Measurements from ENCODE around the gene MMS19. TPM values are rescaled to one million over a fixed set of nuclear protein-coding genes. Genes with fewer than 3 reads are reported as not detected.

Gene MMS19
- total RNA-seq, 4 donors from 2014 or later, result 80.2 to 127 (median 85.7) TPM

GRCh38 chr10:97517096-97517750 is 19.0 kb upstream of the MMS19 start:
- Histone ChIP-seq H3K27me3 (no peaks in the 10 kb centered on the region), H3K4me3 (no peak overlapping the region), H3K9me3 (no peaks in the 10 kb centered on the region), H3K4me1 (no peaks in the 10 kb centered on the region), H3K27ac (peak overlapping the region in 1 of 4 donors; percentile 5), H3K36me3 (no peaks in the 10 kb centered on the region)
- no peak for DNase-seq
- no peak for TF ChIP-seq POLR2A (IDR thresholded peaks at IDR 0.05)
- no peak for TF ChIP-seq CTCF (IDR thresholded peaks at IDR 0.05)

DNA sequence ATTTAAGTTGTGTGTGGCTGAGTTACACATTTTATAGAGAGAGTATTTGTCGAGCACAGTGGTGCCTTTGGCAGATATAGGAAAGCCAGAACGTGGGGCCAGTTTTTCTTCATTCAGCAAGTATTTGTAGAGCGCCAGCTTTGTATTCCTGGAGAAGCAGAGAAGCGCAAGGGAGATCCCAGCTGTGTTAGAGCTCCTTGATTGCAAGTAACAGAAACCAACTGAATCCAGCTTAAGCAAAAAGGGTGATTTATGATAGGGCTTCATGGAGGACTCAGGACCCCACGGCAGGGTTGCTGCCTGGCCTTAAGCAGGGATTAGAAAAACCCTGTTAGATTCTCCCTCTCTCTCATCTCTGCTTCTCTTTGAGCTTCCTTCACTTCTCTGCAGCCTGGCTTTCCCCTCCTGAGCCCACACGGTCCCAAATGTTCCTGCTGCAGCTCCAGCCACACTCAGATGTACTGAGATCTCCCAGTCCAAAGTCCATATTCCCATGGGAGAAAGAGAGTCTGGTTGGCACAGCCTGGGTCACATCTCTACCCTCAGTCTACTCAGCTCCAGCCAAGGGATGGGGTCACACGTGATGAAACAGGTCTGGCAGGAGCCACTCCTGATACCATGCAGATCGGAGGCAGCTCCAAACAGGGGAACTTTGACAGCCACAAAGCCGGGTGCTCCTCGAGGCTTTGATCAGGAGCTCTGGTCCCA is 17.2 kb upstream of the MMS19 start:
- Histone ChIP-seq H3K36me3 (no peaks in the 10 kb centered on the region), H3K27me3 (no peaks in the 10 kb centered on the region), H3K9me3 (no peaks in the 10 kb centered on the region), H3K4me3 (no peak overlapping the region), H3K27ac (no peak overlapping the region), H3K4me1 (no peaks in the 10 kb centered on the region)
- no peak for DNase-seq
- TF ChIP-seq CTCF (IDR thresholded peaks at IDR 0.05) (no peak), POLR2A (IDR thresholded peaks at IDR 0.05) (no peak)

DNA sequence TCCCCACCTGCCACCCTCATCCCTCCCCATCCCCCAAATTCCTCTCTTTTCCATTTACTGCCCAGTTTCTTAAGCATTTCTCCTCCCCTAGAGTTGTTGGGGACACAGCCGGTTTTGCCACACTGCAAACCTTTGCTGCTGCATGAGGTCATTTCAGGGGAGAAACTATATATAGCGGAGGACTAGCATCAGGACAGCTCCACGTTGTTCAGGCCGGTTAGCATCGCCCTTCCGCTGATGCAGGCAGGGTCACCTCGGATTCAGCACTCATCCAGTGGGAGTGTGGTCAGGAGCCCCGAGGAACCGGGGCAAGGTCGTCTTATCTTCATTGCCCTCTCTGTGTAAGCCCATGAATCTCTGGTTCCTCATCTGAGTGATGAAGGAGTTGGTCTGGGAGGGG is 16.1 kb upstream of the MMS19 start:
- H3K27me3 ChIP-seq, result no peaks in the 10 kb centered on the region
- no peak overlapping the region for H3K4me3 ChIP-seq
- H3K27ac ChIP-seq, result no peak overlapping the region
- no peaks in the 10 kb centered on the region for H3K9me3 ChIP-seq
- TF ChIP-seq CTCF (IDR thresholded peaks at IDR 0.05), result no peak
- no peak for TF ChIP-seq POLR2A (IDR thresholded peaks at IDR 0.05)
- H3K4me1 ChIP-seq, result no peaks in the 10 kb centered on the region
- H3K36me3 ChIP-seq, result no peaks in the 10 kb centered on the region
- DNase-seq, result no peak

GRCh38 chr10:97512993-97513392 is 14.8 kb upstream of the MMS19 start:
- Histone ChIP-seq H3K27ac (no peak overlapping the region), H3K36me3 (no peaks in the 10 kb centered on the region), H3K4me1 (no peaks in the 10 kb centered on the region), H3K9me3 (no peaks in the 10 kb centered on the region), H3K27me3 (no peaks in the 10 kb centered on the region), H3K4me3 (no peak overlapping the region)
- TF ChIP-seq CTCF (IDR thresholded peaks at IDR 0.05) (no peak), POLR2A (IDR thresholded peaks at IDR 0.05) (no peak)
- DNase-seq, result no peak

- Histone ChIP-seq H3K36me3 (no peaks in the 10 kb centered on the region), H3K27ac (no peak overlapping the region), H3K9me3 (no peaks in the 10 kb centered on the region), H3K4me1 (no peaks in the 10 kb centered on the region), H3K27me3 (no peaks in the 10 kb centered on the region), H3K4me3 (no peak overlapping the region)
- TF ChIP-seq CTCF (IDR thresholded peaks at IDR 0.05) (no peak), POLR2A (IDR thresholded peaks at IDR 0.05) (no peak)
- DNase-seq, result no peak
Observed at GRCh38 chr10:97511711-97512440, 13.7 kb upstream of the MMS19 start.
